ENCODE measurements around the gene NCEH1. TPM values are rescaled to one million over a fixed set of nuclear protein-coding genes. Genes with fewer than 3 reads are reported as not detected.

The NCEH1 gene
- total and polyA plus RNA-seq, 2 of the 4 experiments (the other 2 are of a cell fraction): 22.3 to 23.3 TPM

DNA sequence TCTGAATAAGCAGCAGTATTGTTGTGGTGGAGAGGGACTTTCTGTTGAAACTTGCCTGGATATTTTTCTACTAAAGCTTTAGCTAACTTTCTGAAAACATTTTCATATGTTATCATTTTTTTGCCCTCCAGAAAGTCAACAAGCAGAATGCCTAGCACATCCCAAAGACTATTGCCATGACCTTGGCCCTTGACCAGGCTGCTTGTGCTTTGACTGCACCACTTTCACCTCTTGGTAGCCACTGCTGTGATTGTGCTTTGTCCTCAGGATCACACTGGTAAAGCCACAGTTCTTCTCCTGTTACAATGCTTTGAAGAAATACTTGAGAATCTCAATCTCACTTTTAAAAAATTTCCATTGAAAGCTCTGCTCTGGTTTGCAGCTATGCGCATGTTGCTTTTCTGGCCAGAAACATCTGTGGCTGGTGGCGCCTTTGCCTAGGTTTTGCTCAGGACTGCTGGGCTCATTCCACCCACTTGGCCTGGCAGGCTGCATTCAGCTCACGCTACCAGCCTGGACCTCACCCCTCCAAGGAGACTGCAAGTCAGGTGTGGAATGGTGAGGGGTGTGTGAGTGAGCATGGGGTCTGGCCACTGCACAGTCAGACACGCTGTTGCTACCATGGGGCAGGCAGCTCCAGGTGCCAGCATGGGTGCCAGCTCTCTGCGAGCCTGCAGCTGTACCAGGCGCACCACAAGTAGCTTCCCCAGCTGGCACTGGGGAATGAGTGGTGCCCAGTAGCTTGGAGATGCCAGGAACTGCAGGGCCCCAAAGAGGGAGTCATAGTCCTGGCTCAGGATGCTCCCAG is 97.8 kb downstream of the NCEH1 start:
- H2BK15ac ChIP-seq (ENCODE audit: low read depth, low read length): no peak overlapping the region
- no peaks in the 10 kb centered on the region for H3K79me1 ChIP-seq (ENCODE audit: low read depth in 1 of 2, low read length in 2 of 2)
- no peak overlapping the region for H2BK20ac ChIP-seq (ENCODE audit: low read depth, low read length)
- H3K4me2 ChIP-seq (ENCODE audit: low read depth, low read length): no peak overlapping the region
- dilution Hi-C loops (cut with HindIII; ENCODE audit: low sequenced_read_pairs, unreplicated experiment): no loop called here
- intact Hi-C loops (cut with micrococcal nuclease): no loop called here
- H3K23ac ChIP-seq (ENCODE audit: low read depth, low read length): no peak overlapping the region
- H3K4ac ChIP-seq (ENCODE audit: low read depth, low read length): no peak overlapping the region
- H2BK120ac ChIP-seq (ENCODE audit: low read depth, low read length): no peak overlapping the region
- peaks cover 6% of the 10 kb centered on the region; the same call in 1 of the 2 replicates for H3K9me3 ChIP-seq (ENCODE audit: control insufficient read depth, insufficient read depth, low read length)
- no peak for DNase-seq
- H4K5ac ChIP-seq (ENCODE audit: low read depth, low read length): no peak overlapping the region
- CTCF ChIA-PET: interaction anchor here (1.9 kb wide), 1 partner anchor 11 kb away, joined by 8 read pairs; no protein-coding TSS in a partner anchor
- in situ Hi-C loops (cut with MboI; ENCODE audit: low sequenced_read_pairs): no loop called here
- H2AK9ac ChIP-seq (replicated peaks; ENCODE audit: low read depth, low read length, poor library complexity): no peak overlapping the region
- no peak overlapping the region for H2BK5ac ChIP-seq (ENCODE audit: low read depth, low read length, poor library complexity, severe bottlenecking)
- no peak overlapping the region for H3K18ac ChIP-seq (ENCODE audit: low read depth, low read length)
- H3K9ac ChIP-seq (ENCODE audit: low read depth, low read length): no peak overlapping the region
- TF ChIP-seq, protein P1, sequence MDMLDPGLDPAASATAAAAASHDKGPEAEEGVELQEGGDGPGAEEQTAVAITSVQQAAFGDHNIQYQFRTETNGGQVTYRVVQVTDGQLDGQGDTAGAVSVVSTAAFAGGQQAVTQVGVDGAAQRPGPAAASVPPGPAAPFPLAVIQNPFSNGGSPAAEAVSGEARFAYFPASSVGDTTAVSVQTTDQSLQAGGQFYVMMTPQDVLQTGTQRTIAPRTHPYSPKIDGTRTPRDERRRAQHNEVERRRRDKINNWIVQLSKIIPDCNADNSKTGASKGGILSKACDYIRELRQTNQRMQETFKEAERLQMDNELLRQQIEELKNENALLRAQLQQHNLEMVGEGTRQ (IDR thresholded peaks at IDR 0.05; ENCODE audit: low read depth, low read length): no peak
- no peak for TF ChIP-seq BHLHE40 (IDR thresholded peaks at IDR 0.05; ENCODE audit: low read depth, low read length)
- no peaks in the 10 kb centered on the region for H3K9me1 ChIP-seq (ENCODE audit: insufficient read depth, low read length)
- POLR2A ChIA-PET (ENCODE audit: unreplicated experiment): no interaction called here
- H3K14ac ChIP-seq (replicated peaks; ENCODE audit: low read depth, low read length): no peak overlapping the region
- ATAC-seq (ENCODE audit: low read depth): no peak
- no peaks in the 10 kb centered on the region for H3K27me3 ChIP-seq (ENCODE audit: control insufficient read depth, insufficient read depth, low read length)
- H3K27ac ChIP-seq (ENCODE audit: insufficient read depth, low read length): no peak overlapping the region
- WGBS, 2 experiments (ENCODE audit: extremely low coverage in 2 of 2, insufficient read length in 1 of 2): 90% methylated on average over 2 of the region's 6 CpGs; no CpG with 5 or more reads in 1 of the 2 experiments
- H3K56ac ChIP-seq (ENCODE audit: extremely low read depth, insufficient read depth, low read length): no peak overlapping the region
- no peak overlapping the region for H3K4me3 ChIP-seq (ENCODE audit: insufficient read depth, low read depth, low read length)
- H3K4me1 ChIP-seq (ENCODE audit: control insufficient read depth, insufficient read depth, low read length): no peaks in the 10 kb centered on the region; the same call in 1 of the 2 replicates
- no peak overlapping the region for H2AFZ ChIP-seq (replicated peaks; ENCODE audit: low read length, poor library complexity)
- H4K8ac ChIP-seq (ENCODE audit: low read depth in 2 of 2, low read length in 2 of 2): no peak overlapping the region
- H2AK5ac ChIP-seq (ENCODE audit: low read depth, low read length): no peak overlapping the region
- no TSS peak for BruUV-seq (replicated peaks)
- no peaks in the 10 kb centered on the region for H3K36me3 ChIP-seq (ENCODE audit: control insufficient read depth, insufficient read depth, low read length)
- no peak overlapping the region for H4K91ac ChIP-seq (ENCODE audit: insufficient read depth, low read depth, low read length)
- no peaks in the 10 kb centered on the region for H4K20me1 ChIP-seq (ENCODE audit: insufficient read depth, low read length)

All from IMR-90 (cell line).